Transverse colon (tissue), 4 donors: ENCODE data around the gene CDH18. TPM values are rescaled to one million over a fixed set of nuclear protein-coding genes. Genes with fewer than 3 reads are reported as not detected.

Experiments
- DNase-seq: peaks from one replicate; pipeline ENCODE4 v3.0.0-alpha.2; 2019
- H3K27ac ChIP-seq, 4 donors: fragments of 200-600 bp; sonication (generic); 2 replicates each; pipeline ENCODE4 v1.5.1; 2016 to 2018; ENCODE audit warnings: inconsistent platforms in 4 of 4
- H3K27me3 ChIP-seq: fragments of 200-600 bp; sonication (generic); 2 replicates; pipeline ENCODE4 v1.5.1; 2017; ENCODE audit warnings: inconsistent platforms
- H3K36me3 ChIP-seq, 4 donors: fragments of 200-600 bp; sonication (generic); 2 replicates each; pipeline ENCODE4 v1.5.1; 2017 to 2019; ENCODE audit warnings: inconsistent platforms in 4 of 4
- H3K4me1 ChIP-seq, 4 donors: fragments of 200-600 bp; sonication (generic); 2 replicates each; pipeline ENCODE4 v1.5.1; 2017 to 2020; ENCODE audit warnings: inconsistent platforms in 4 of 4
- H3K4me3 ChIP-seq, 4 donors: fragments of 200-600 bp; sonication (generic); 1 replicate in 1 of 4; 2 replicates in 3 of 4; pipeline versions ENCODE4 v1.5.1 to v1.6.1; 2017 to 2019; ENCODE audit warnings: inconsistent platforms in 4 of 4
- H3K9me3 ChIP-seq, 2 donors: fragments of 200-600 bp; sonication (generic); 2 replicates each; pipeline ENCODE4 v1.5.1; 2017 to 2019; ENCODE audit warnings: inconsistent platforms in 2 of 2
- EP300 ChIP-seq: sonication (generic); formaldehyde crosslinking; IDR thresholded peaks from one replicate; pipeline ENCODE4 v1.6.1; 2017; ENCODE audit warnings: antibody characterized with exemption, low read depth
- POLR2A ChIP-seq: fragments of 450-650 bp; IDR thresholded peaks from one replicate; pipeline ENCODE4 v1.6.1; 2016; ENCODE audit warnings: antibody characterized with exemption, mild to moderate bottlenecking, moderate library complexity
- POLR2AphosphoS5 ChIP-seq, 3 donors: sonication (generic); formaldehyde crosslinking; IDR thresholded peaks; one replicate each; pipeline ENCODE4 v1.6.1; 2016; ENCODE audit warnings: antibody characterized with exemption in 3 of 3
- WGBS, 2 donors: methylation state at CpG; one replicate each; pipeline ENCODE4 v1.1.5; 2018; ENCODE audit warnings: low coverage in 1 of 2; 5-methylcytosine and 5-hydroxymethylcytosine counted together
- in situ Hi-C, 4 donors: fragments of 200-750 bp; cut with MboI; loops; one replicate each; pipeline versions ENCODE4 v1.15.0 to v1.15.1; 2017; ENCODE audit warnings: low sequenced_read_pairs in 3 of 4, low pct_ligation_motif_present in 1 of 4, low pct_unique_long_range_greater_than_20kb in 1 of 4
- intact Hi-C: fragments of 100-400 bp; cut with DNase I; formaldehyde crosslinking; loops from one replicate; pipeline ENCODE4 v1.15.1; 2023; ENCODE audit warnings: low total_unique reads
- total RNA-seq, 4 donors: library from RNA; depleted of rRNA; stranded (reverse); fragments of >200 nt; gene quantifications; one replicate each; pipeline ENCODE4 v1.1.0, GENCODE V29; 2016
- TF ChIP-seq, protein P1 (sequence below), 5 experiments: fragments of 200-600 bp in 3 of 5; fragments of 450-650 bp in 2 of 5; sonication (generic) in 3 of 5; IDR thresholded peaks; 1 replicate in 2 of 5; 2 replicates in 3 of 5; pipeline ENCODE4 v1.5.1; 2016 to 2017; ENCODE audit warnings: antibody characterized with exemption in 5 of 5, inconsistent platforms in 3 of 5, mild to moderate bottlenecking in 2 of 5, moderate library complexity in 1 of 5

CDH18 gene
- total RNA-seq, 4 donors from 2014 or later, result not detected

DNA sequence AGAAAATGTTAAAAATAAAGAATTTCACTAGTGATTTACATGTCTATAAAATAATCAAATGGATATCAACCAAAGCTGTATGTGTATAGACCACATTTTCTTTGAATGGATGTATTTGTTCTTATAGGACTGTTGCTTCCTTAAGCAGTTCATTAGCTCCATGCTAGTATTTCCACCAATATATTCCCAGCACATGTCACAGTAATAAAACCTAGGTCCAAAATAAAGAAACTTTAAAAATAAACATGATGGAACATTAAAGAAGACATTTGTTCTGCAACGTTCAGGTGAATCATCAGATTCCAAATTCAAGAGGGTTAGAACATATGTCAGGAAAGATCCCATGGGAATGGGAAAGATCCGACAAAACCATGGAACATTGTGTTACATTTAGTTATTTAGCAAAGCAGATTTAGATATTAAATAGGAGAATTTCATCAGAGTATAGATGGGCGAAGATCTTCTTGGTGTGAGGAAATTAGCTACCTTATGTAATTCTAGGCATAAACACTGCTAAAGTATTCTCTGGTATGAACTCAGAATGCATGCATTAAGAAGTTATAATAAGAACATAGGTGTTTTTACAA lies 490.7 kb downstream of the CDH18 start:
- TF ChIP-seq, protein P1, sequence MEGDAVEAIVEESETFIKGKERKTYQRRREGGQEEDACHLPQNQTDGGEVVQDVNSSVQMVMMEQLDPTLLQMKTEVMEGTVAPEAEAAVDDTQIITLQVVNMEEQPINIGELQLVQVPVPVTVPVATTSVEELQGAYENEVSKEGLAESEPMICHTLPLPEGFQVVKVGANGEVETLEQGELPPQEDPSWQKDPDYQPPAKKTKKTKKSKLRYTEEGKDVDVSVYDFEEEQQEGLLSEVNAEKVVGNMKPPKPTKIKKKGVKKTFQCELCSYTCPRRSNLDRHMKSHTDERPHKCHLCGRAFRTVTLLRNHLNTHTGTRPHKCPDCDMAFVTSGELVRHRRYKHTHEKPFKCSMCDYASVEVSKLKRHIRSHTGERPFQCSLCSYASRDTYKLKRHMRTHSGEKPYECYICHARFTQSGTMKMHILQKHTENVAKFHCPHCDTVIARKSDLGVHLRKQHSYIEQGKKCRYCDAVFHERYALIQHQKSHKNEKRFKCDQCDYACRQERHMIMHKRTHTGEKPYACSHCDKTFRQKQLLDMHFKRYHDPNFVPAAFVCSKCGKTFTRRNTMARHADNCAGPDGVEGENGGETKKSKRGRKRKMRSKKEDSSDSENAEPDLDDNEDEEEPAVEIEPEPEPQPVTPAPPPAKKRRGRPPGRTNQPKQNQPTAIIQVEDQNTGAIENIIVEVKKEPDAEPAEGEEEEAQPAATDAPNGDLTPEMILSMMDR (IDR thresholded peaks at IDR 0.05), result no peak
- TF ChIP-seq POLR2AphosphoS5 (IDR thresholded peaks at IDR 0.05) (no peak), EP300 (no peak), POLR2A (no peak)
- H3K9me3 ChIP-seq, result no peaks in the 10 kb centered on the region
- DNase-seq, result no peak
- no peaks in the 10 kb centered on the region for H3K27me3 ChIP-seq
- intact Hi-C loops (no loop called here), in situ Hi-C loops (no loop called here)
- H3K36me3 ChIP-seq, result no peaks in the 10 kb centered on the region
- H3K4me1 ChIP-seq, result no peaks in the 10 kb centered on the region
- 69 to 77% methylated on average over 3 of the region's 3 CpGs for WGBS, 2 donors
- no peak overlapping the region for H3K27ac ChIP-seq
- H3K4me3 ChIP-seq, result no peak overlapping the region

DNA sequence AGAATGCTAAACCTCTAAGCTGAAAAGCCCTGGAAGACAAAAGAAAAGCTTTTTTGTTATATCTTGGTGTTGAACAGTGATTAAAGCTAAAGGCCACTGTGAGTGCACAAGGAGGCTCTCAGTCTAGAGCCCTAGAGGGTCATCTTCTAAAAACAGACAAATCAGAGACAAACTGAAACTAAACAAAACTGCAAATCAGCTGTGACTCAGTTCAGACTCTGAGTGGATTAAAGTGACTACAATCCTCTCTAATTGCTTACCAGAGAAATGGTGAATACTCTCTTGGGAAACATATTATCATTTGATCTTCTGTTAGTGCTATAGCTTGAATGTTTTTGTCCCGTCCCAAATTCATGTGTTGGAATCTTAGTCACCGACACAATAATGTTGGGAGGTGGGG lies 491.9 kb downstream of the CDH18 start:
- Histone ChIP-seq H3K27me3 (no peaks in the 10 kb centered on the region), H3K9me3 (no peaks in the 10 kb centered on the region), H3K4me3 (no peak overlapping the region), H3K4me1 (no peaks in the 10 kb centered on the region), H3K27ac (no peak overlapping the region), H3K36me3 (no peaks in the 10 kb centered on the region)
- in situ Hi-C loops (no loop called here), intact Hi-C loops (no loop called here)
- no peak for DNase-seq
- 83% methylated on average over 2 of the region's 2 CpGs; no CpG with 5 or more reads in 1 of the 2 donors for WGBS, 2 donors
- TF ChIP-seq EP300 (no peak), POLR2A (no peak), POLR2AphosphoS5 (IDR thresholded peaks at IDR 0.05) (no peak)
- TF ChIP-seq, protein P1 (IDR thresholded peaks at IDR 0.05), result no peak

DNA sequence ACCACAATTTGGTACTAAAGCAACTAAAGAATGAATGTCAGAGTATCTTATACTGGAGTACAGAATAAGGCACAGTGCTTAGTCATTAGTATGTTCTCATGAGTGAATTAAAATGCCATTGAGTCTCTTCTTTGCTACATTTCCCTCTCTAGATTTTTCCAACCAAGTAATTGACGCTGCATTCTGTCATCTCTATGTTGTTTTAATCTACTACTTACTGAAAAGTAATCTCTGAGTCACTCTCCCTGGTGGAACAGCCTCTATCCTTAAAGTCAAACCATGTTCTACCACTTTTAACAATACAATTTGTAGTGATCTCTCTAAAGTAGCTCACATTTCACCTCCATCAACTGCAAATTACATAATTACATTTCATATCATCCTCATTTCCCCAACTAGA lies 495.1 kb downstream of the CDH18 start:
- H3K36me3 ChIP-seq, result no peaks in the 10 kb centered on the region
- DNase-seq, result no peak
- WGBS, 2 donors, result 74 to 82% methylated on average over 1 of the region's 1 CpG
- H3K27ac ChIP-seq, result no peak overlapping the region
- H3K4me1 ChIP-seq, result no peaks in the 10 kb centered on the region
- no peaks in the 10 kb centered on the region for H3K27me3 ChIP-seq
- no peak overlapping the region for H3K4me3 ChIP-seq
- TF ChIP-seq, protein P1 (IDR thresholded peaks at IDR 0.05), result no peak
- intact Hi-C loops (no loop called here), in situ Hi-C loops (no loop called here)
- H3K9me3 ChIP-seq, result no peaks in the 10 kb centered on the region

DNA sequence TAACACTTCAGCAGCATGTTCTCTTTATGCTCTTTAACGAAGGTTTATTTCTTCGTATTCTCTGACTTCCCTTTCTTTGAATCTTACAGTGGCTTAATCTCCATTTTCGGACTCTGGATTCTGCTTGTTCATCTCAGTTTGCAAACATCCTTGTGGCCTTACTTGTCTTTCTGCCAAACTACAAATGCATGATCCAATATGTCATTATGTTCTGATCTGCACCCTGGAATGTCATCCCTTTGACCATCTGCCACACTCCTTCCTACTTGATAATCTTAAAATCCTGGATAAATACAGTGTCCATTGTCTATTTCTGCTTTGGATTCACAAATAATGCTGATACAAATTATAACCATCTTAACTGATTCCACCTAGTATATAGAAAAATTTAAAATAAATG lies 499.2 kb downstream of the CDH18 start:
- DNase-seq, result no peak
- H3K36me3 ChIP-seq, result no peaks in the 10 kb centered on the region
- intact Hi-C loops (no loop called here), in situ Hi-C loops (no loop called here)
- 67 to 73% methylated on average over 3 of the region's 3 CpGs for WGBS, 2 donors
- H3K27ac ChIP-seq, result no peak overlapping the region
- no peaks in the 10 kb centered on the region for H3K9me3 ChIP-seq
- no peaks in the 10 kb centered on the region for H3K4me1 ChIP-seq
- TF ChIP-seq POLR2AphosphoS5 (IDR thresholded peaks at IDR 0.05), result no peak
- TF ChIP-seq EP300, result no peak
- no peaks in the 10 kb centered on the region for H3K27me3 ChIP-seq
- H3K4me3 ChIP-seq, result no peak overlapping the region

DNA sequence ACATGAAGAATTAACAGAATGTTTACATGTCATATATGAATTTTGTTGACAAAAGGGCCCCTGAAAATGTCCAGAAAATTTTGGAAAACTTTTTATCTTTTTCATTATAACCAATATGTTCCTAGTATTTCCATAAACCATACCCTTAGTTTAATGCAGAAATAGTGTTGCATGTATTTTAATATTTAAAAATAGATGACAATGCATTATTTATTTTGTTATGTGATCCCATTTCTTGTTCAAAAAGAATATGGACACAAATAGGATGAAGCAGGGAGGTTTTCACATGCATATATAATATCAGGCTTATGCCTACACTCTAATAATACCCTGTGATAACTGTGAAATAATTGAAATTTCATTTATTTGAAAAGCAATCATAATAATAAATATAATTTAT lies 500.5 kb downstream of the CDH18 start:
- Histone ChIP-seq H3K27me3 (no peaks in the 10 kb centered on the region), H3K27ac (no peak overlapping the region), H3K9me3 (no peaks in the 10 kb centered on the region), H3K4me3 (no peak overlapping the region), H3K36me3 (no peaks in the 10 kb centered on the region), H3K4me1 (no peaks in the 10 kb centered on the region)
- in situ Hi-C loops (no loop called here), intact Hi-C loops (no loop called here)
- DNase-seq, result no peak
- TF ChIP-seq POLR2AphosphoS5 (IDR thresholded peaks at IDR 0.05) (no peak), POLR2A (no peak), EP300 (no peak)
- TF ChIP-seq, protein P1 (IDR thresholded peaks at IDR 0.05), result no peak
